Epithelial cell of proximal tubule (primary cell): ENCODE results near the gene PRIMA1. TPM values are rescaled to one million over a fixed set of nuclear protein-coding genes. Genes with fewer than 3 reads are reported as not detected.

Experiments
- DNase-seq: peaks from one replicate; pipeline ENCODE4 v3.0.0-alpha.2; 2011; ENCODE audit warnings: low read depth
- H3K4me3 ChIP-seq: 2 replicates; pipeline ENCODE4 v1.5.1; 2011; ENCODE audit warnings: low read depth, mild to moderate bottlenecking, low read length
- CTCF ChIP-seq: conservative IDR thresholded peaks from 2 replicates; pipeline ENCODE4 v1.5.1; 2012; ENCODE audit warnings: low read depth, mild to moderate bottlenecking, low read length
- total RNA-seq: library from RNA; depleted of rRNA; stranded (reverse); fragments of >200 nt; gene quantifications from 2 replicates; pipeline ENCODE4 v1.2.3, GENCODE V29; 2015

PRIMA1 gene
- total RNA-seq, 1 donor from 2014 or later = not detected

- no peak for DNase-seq
- TF ChIP-seq CTCF = no peak
- H3K4me3 ChIP-seq = no peak overlapping the region
These were observed 103.0 kb downstream of the PRIMA1 start for GRCh38 chr14:93685121-93685895.

- no peak overlapping the region for H3K4me3 ChIP-seq
- TF ChIP-seq CTCF = no peak
- no peak for DNase-seq
These were observed 105.1 kb downstream of the PRIMA1 start for GRCh38 chr14:93683226-93683625.

GRCh38 chr14:93682459-93682858 lies 105.8 kb downstream of the PRIMA1 start:
- no peak for TF ChIP-seq CTCF
- DNase-seq = no peak
- no peak overlapping the region for H3K4me3 ChIP-seq

- no peak overlapping the region for H3K4me3 ChIP-seq
- peak; percentile 13 for DNase-seq
- no peak for TF ChIP-seq CTCF
These were observed 111.8 kb downstream of the PRIMA1 start for GRCh38 chr14:93676416-93676958.

GRCh38 chr14:93675651-93676050 lies 112.6 kb downstream of the PRIMA1 start:
- no peak for TF ChIP-seq CTCF
- DNase-seq = no peak
- no peak overlapping the region for H3K4me3 ChIP-seq

- no peak overlapping the region for H3K4me3 ChIP-seq
- no peak for DNase-seq
- no peak for TF ChIP-seq CTCF
These were observed 113.9 kb downstream of the PRIMA1 start for GRCh38 chr14:93674343-93674742.

- no peak for DNase-seq
- no peak for TF ChIP-seq CTCF
These were observed 118.7 kb downstream of the PRIMA1 start for GRCh38 chr14:93669632-93670031.

More at GRCh38 chr14:93669632-93670031, 118.7 kb downstream of the PRIMA1 start:
- H3K4me3 ChIP-seq = no peak overlapping the region
